ENCODE measurements around the gene CNKSR1. TPM values are rescaled to one million over a fixed set of nuclear protein-coding genes. Genes with fewer than 3 reads are reported as not detected.
A peak's percentile ranks its signal among the peaks of the same experiment; 100 is the strongest.

Gene CNKSR1
- 2.5 TPM for polyA plus RNA-seq (ENCODE audit: insufficient read length)

GRCh38 chr1:26177182-26177684 lies at the start of gene CNKSR1:
Gene CNKSR1, plus strand, starts transcription at chr1:26177491. Its CDS starts 57 bp downstream, at chr1:26177548.
- no peak for DNase-seq

DNA sequence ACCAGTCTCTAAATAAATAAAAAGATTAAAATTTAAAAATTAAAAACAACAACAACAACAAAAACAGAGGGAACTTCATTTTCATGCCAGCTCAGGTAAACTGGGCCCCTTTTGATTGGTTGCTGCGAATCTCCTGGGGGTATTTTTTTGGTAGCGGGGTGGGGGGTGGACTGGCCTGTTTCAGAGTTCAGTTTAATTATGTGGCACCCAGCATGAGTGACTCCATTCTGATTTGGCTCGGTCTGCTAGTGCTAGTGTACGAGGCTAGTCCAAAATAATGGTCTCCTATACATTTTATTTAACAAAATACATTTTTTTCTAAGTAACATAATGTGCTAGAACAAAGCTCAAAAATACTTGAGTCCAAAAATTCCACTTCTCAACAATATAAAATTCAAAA lies 47.5 kb upstream of the CNKSR1 start:
- no peak for DNase-seq

- no peak for DNase-seq
Observed at GRCh38 chr1:26130695-26131094, 46.6 kb upstream of the CNKSR1 start.

GRCh38 chr1:26132128-26132833 lies 45.0 kb upstream of the CNKSR1 start:
- no peak for DNase-seq

DNA sequence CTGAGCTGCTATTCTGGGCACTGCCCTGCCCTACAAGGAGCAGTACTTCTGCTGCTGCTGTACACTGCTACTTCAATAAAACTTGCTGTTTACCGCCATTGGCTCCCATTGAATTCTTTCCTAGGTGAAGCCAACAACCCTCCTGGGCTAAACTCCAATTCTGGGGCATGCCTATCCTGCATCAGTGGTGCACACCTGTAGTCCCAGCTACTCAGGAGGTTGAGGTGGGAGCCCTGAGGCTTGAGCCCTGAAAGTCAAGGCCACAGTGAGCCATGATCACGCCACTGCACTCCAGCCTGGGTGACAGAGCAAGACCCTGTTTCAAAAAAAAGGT lies 44.5 kb upstream of the CNKSR1 start:
- DNase-seq = no peak

- no peak for DNase-seq
Observed at GRCh38 chr1:26134466-26134865, 42.8 kb upstream of the CNKSR1 start.

- no peak for DNase-seq
Observed at GRCh38 chr1:26138974-26139558, 38.2 kb upstream of the CNKSR1 start.

DNA sequence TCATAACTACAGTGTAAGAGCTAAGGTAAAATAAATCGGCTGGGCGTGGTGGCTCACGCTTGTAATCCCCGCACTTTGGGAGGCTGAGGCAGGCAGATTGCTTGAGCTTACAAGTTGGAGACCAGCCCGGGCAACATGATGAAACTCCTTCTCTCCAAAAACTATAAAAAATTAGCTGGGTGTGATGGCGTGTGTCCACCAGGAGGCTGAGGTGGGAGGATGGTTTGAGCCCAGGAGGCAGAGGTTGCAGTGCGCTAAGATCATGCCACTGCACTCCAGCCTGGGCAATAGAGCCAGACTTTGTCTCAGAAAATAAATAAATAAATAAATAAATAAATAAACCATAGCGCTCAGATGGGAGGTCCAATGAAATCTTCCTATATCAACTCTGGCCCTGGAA lies 35.1 kb upstream of the CNKSR1 start:
- DNase-seq = no peak

DNA sequence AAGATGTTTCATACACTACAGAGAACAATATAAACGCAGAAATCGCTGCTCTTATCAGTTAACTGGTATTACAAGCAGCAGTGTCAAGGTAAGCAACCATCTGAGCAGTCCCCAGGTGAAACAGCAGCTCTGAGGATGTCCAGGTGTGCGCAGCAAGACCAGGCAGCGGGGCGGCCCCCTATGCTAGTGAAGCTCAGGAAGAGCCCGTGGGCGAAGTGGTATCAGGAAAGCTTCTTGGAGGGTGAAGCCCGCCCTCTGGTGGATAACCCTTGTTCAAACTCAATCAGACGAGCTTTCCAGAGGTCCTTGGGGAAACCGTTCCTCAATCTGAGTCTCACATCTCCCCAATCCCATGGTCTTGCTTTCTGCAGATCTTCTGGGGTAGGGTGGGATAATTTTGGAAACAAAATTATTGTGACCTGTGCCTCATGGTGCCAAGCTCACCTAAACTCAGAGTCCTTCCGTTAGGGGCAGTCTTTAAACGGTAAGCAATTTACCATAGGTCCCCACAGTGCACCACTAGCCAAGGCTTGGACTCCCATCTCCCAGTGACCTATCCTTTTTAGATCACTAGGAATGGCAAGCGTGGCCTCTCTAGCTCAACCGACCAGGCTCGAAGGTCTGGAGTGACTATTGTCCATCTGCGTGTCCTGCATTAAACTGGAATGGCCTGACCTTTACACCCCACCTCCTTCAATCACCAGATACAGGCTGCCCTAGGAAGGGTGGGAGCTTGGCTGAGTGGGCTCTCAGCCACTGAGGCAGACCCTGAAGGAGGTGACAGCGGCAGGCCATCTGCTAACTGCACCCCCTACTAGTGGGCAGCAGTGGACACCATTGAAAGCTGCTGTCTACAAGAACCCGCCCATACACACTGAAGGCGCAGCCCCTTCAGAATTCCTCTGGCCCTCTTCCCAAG lies 32.0 kb upstream of the CNKSR1 start:
- DNase-seq = peak; percentile 71

GRCh38 chr1:26145960-26146294 lies 31.4 kb upstream of the CNKSR1 start:
- DNase-seq = no peak

GRCh38 chr1:26148887-26149286 lies 28.4 kb upstream of the CNKSR1 start:
- DNase-seq = no peak

DNA sequence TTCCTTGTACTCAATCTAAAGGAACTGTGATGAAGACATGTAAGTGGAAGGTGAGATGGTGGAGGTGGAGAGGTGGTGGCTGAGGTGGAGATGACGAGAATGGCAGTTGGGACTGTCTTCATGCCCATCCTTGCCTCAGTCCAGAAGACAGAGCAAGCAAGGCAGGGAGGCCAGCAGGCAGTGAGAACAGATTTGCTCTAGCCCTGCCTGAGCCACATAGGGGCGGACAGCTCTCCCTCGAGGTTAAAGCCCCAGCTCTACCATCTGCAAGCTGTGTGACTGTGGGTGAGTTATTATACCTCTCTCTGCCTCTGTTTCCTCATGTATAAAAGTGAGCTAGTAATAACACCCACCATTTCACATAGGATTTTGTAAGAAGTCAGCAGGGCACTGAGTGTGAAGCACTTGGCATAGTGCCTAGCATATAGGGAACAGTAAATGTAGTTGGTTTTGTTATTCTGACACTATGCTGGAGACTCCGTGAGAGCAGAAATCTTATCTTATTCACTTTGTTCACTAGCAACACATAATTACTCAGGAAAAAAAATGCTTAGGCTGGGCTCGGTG lies 23.2 kb upstream of the CNKSR1 start:
- no peak for DNase-seq

DNA sequence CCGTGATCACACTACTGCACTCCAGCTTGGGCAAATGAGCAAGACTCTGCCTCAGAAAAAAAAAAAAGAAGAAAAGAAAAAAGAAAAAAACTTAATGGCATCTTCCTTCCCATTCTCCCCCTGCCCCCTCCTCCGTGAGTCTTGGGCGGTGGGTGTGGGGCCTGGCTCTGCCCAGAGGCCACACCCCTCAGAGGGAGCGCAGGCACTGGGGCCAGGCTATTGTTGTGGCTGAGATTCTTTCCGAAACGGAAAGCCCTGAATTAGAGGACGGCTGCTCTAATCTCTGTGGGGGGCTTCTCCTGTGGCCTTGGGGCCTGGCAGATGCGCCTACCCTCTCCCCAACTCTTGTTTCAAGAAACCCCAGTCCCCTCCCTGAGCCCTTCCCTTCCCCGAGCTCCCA lies 22.5 kb upstream of the CNKSR1 start:
- DNase-seq = no peak

DNA sequence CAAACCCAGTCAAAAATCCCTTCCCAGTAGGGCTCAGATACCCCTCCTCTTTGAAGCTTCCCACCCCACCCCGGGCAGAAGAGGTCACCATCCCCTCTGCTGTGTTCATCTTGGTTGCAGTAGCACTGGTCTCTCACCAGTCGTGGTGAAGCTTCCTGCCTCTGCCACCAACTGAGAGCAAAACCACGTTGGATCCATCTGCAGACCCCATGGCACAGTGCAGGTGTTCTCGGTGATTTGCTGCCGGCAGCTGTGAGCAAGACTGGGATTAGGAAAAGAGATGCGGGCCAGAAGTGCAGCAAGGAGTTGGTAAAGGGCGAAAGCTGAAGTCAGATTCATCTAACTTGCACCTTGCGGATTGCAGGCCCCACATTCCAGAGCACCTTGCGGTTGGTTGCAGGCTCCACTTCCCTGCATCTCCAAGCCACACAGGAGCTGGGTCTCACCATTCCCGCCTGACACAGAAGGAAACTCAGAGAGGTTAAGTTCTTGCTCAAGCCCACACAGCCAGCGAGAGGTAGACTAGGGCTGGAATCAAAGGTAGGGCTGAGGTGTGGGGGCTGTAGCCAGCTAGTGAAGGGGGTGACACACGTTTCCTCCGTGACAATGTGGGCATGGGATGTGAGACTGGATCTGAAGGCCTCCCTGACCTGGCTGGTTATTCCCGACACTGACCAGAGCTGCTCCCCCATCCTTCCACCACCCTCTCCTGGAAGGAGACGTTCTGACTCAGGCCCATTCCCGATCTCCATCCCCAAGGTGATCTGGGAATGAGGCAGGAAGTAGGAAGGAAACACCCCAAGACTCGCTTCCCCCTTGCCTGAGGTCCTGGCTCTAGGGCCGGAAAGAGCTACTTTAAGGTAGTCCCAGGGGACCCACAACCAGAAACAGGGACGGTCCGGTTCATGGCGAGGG lies 21.7 kb upstream of the CNKSR1 start:
- DNase-seq = no peak

GRCh38 chr1:26156285-26157038 lies 20.8 kb upstream of the CNKSR1 start:
- DNase-seq = no peak

DNA sequence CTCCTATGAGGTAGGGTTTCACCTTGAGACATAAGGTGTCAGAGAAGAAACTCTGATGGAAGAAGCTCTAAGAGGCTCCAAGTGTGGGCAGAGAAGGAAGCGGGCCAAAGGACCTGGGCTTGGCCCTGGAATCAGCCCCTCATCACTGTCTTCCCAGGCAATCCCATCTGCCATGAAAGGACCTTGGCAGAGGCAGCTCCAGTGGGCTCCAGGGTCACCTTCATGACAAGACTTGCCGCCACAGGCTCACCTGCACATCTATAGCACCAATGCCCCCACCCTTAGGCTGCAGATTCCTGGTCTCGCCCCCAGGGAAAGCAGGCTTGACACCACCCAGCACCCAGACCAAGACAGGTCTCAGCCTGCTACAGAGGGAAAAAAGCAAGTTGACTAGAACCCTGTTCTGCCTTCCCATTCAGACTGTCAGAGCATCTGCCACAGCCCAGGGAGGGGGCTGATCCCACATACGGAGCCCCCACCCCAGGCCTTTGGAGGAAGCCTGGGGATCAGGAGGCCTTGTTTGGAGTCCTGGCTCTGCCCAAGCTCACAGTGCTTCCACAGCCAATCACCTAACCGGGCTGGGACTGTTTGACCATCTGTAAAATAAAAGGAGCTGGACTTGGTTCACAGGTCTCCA lies 18.9 kb upstream of the CNKSR1 start:
- no peak for DNase-seq

DNA sequence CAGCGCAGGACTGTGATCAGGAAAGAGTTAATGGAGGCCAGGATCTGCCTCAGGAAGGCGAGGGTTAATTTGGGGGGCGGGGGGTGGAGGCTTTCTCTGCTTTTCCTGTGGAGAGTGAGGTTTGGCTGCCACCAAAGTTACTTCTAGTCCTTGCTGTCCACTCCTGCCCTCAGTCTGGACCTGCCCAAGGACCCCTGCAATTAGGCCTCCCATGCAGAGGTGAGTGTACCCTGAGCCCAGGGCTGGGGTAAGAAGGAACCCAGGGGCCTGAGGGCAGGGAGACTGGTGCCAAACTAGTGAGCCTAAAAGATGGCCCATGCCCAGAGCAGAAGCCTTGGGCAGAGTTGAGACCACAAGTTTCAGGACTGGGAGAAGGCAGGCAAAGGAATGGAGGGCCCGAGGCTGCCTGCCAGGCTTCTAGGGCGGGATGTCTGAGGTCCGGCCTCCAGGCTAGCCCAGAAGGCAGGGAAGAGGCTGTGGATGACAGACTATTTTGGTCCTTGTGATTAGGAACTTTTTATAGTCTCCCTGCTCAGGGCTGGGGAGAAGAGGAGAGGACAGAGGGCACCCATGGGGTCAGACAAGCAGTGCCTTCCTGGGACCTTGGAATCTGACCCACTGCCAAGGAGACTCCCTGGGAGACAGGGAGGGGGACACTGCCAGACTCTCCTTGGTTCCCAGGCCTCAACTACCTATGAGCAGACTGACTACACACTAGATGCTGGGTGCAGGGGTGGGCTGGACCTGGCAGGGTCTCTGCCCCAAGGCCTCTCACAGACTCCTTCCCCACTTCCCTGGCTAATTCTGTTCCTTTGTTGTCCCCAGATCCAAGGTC lies 18.2 kb upstream of the CNKSR1 start, which contains the start of gene FAM110D:
Gene FAM110D, plus strand, starts transcription at position 172 of the 835 bp plus-strand sequence. CDS start 2,213 bp downstream, outside the sequence.
- no peak for DNase-seq

- DNase-seq = no peak
Observed at GRCh38 chr1:26159743-26160039, 17.6 kb upstream of the CNKSR1 start.

DNA sequence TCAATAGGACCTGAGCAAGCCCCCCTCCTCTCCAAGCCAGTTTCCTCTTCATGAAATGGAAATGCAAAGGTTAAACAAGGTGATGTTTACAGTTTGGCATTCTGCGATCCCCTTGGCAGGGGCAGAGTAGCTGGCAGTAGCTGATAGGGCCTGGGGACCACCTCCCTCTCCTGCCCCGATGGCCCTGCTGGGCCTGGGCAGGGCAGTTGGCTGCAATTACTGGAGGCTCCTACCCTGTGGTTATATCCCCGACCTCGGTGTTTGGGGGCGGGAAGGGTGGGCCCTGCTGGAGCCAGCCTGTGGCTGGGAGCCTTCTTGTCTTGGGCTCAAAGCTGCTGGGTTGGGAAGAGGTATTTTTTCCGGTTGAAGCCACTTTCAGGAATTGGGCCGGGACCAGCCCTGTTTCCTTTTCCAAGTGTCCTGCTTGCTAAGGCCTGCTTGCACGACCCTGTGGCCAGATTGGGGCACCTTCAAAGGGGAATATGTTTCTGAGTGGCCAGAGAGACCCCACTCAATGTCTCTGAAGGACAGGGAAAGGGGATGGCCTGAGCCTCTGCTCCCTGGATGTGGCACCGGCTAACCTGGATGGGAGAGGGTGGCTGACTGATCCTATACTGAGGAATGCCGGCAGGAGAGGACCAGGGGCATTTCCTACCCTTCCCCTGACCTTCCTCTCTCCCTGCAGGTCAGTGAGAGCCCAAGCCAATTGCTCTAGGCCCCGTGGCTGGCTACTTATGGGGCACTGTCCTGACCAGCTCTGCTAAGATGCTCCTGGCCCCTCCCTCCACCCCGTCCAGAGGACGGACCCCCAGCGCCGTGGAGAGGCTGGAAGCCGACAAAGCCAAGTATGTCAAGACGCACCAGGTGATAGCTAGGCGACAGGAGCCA lies 16.5 kb upstream of the CNKSR1 start:
- no peak for DNase-seq
